Body of pancreas (tissue), 4 donors: Measurements from ENCODE around the gene TNFAIP2.

Source experiments
- POLR2A ChIP-seq, 3 donors: fragments of 450-650 bp; IDR thresholded peaks; one replicate each; pipeline ENCODE4 v1.6.1; 2016; ENCODE audit warnings: antibody characterized with exemption in 3 of 3, mild to moderate bottlenecking in 2 of 3
- TF ChIP-seq, protein P1 (sequence below), 7 experiments: fragments of 450-650 bp in 4 of 7; fragments of 200-600 bp in 3 of 7; sonication (generic) in 3 of 7; IDR thresholded peaks; one replicate each; pipeline ENCODE4 v1.5.1; 2016 to 2019; ENCODE audit warnings: antibody characterized with exemption in 7 of 7

- TF ChIP-seq, protein P1, sequence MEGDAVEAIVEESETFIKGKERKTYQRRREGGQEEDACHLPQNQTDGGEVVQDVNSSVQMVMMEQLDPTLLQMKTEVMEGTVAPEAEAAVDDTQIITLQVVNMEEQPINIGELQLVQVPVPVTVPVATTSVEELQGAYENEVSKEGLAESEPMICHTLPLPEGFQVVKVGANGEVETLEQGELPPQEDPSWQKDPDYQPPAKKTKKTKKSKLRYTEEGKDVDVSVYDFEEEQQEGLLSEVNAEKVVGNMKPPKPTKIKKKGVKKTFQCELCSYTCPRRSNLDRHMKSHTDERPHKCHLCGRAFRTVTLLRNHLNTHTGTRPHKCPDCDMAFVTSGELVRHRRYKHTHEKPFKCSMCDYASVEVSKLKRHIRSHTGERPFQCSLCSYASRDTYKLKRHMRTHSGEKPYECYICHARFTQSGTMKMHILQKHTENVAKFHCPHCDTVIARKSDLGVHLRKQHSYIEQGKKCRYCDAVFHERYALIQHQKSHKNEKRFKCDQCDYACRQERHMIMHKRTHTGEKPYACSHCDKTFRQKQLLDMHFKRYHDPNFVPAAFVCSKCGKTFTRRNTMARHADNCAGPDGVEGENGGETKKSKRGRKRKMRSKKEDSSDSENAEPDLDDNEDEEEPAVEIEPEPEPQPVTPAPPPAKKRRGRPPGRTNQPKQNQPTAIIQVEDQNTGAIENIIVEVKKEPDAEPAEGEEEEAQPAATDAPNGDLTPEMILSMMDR (IDR thresholded peaks at IDR 0.05), result no peak
- TF ChIP-seq POLR2A (IDR thresholded peaks at IDR 0.05), result no peak
These were observed 15.8 kb upstream of the TNFAIP2 start for GRCh38 chr14:103107455-103107854.
